ENCODE data around the gene ZNF750.

ZNF750 gene

GRCh38 chr17:82799591-82799990, 40.2 kb downstream of the ZNF750 start:
- in situ Hi-C loops (cut with MboI; ENCODE audit: low sequenced_read_pairs): no loop called here

- in situ Hi-C loops (cut with MboI; ENCODE audit: low sequenced_read_pairs): no loop called here
Measured at GRCh38 chr17:82798752-82799151, 41.1 kb downstream of the ZNF750 start.

- in situ Hi-C loops (cut with MboI; ENCODE audit: low sequenced_read_pairs): no loop called here
Measured at GRCh38 chr17:82797061-82797460, 42.8 kb downstream of the ZNF750 start.

GRCh38 chr17:82795615-82796014, 44.2 kb downstream of the ZNF750 start:
- in situ Hi-C loops (cut with MboI; ENCODE audit: low sequenced_read_pairs): no loop called here

GRCh38 chr17:82794781-82795482, 44.9 kb downstream of the ZNF750 start:
- in situ Hi-C loops (cut with MboI; ENCODE audit: low sequenced_read_pairs): no loop called here

GRCh38 chr17:82793974-82794630, 45.7 kb downstream of the ZNF750 start:
- in situ Hi-C loops (cut with MboI; ENCODE audit: low sequenced_read_pairs): no loop called here

GRCh38 chr17:82791532-82791931, 48.3 kb downstream of the ZNF750 start:
- in situ Hi-C loops (cut with MboI; ENCODE audit: low sequenced_read_pairs): no loop called here

GRCh38 chr17:82790391-82790790, 49.4 kb downstream of the ZNF750 start:
- in situ Hi-C loops (cut with MboI; ENCODE audit: low sequenced_read_pairs): no loop called here

- in situ Hi-C loops (cut with MboI; ENCODE audit: low sequenced_read_pairs): loop anchor here (10.0 kb wide), 1 partner anchor 125 kb away; no protein-coding TSS in a partner anchor
Measured at GRCh38 chr17:82789806-82790205, 50.0 kb downstream of the ZNF750 start.

- in situ Hi-C loops (cut with MboI; ENCODE audit: low sequenced_read_pairs): loop anchor here (10.0 kb wide), 1 partner anchor 126 kb away; no protein-coding TSS in a partner anchor
Measured at GRCh38 chr17:82789051-82789592, 50.7 kb downstream of the ZNF750 start.

- in situ Hi-C loops (cut with MboI; ENCODE audit: low sequenced_read_pairs): loop anchor here (10.0 kb wide), 1 partner anchor 126 kb away; no protein-coding TSS in a partner anchor
Measured at GRCh38 chr17:82788206-82789001, 51.4 kb downstream of the ZNF750 start.

- in situ Hi-C loops (cut with MboI; ENCODE audit: low sequenced_read_pairs): loop anchor here (10.0 kb wide), 1 partner anchor 128 kb away; no protein-coding TSS in a partner anchor
Measured at GRCh38 chr17:82787081-82787848, 52.6 kb downstream of the ZNF750 start.

- in situ Hi-C loops (cut with MboI; ENCODE audit: low sequenced_read_pairs): loop anchor here (10.0 kb wide), 1 partner anchor 128 kb away; no protein-coding TSS in a partner anchor
Measured at GRCh38 chr17:82786427-82786826, 53.4 kb downstream of the ZNF750 start.

- in situ Hi-C loops (cut with MboI; ENCODE audit: low sequenced_read_pairs): loop anchor here (10.0 kb wide), 1 partner anchor 129 kb away; no protein-coding TSS in a partner anchor
Measured at GRCh38 chr17:82785581-82785980, 54.2 kb downstream of the ZNF750 start.

GRCh38 chr17:82783498-82783897, 56.3 kb downstream of the ZNF750 start:
- in situ Hi-C loops (cut with MboI; ENCODE audit: low sequenced_read_pairs): loop anchor here (10.0 kb wide), 1 partner anchor 131 kb away; no protein-coding TSS in a partner anchor

- in situ Hi-C loops (cut with MboI; ENCODE audit: low sequenced_read_pairs): loop anchor here (10.0 kb wide), 1 partner anchor 132 kb away; no protein-coding TSS in a partner anchor
Measured at GRCh38 chr17:82782657-82783207, 57.1 kb downstream of the ZNF750 start.

- in situ Hi-C loops (cut with MboI; ENCODE audit: low sequenced_read_pairs): loop anchor here (10.0 kb wide), 1 partner anchor 133 kb away; no protein-coding TSS in a partner anchor
Measured at GRCh38 chr17:82781894-82782274, 57.9 kb downstream of the ZNF750 start.

GRCh38 chr17:82780971-82781893, 58.6 kb downstream of the ZNF750 start:
- in situ Hi-C loops (cut with MboI; ENCODE audit: low sequenced_read_pairs): loop anchor here (10.0 kb wide), 1 partner anchor 134 kb away; no protein-coding TSS in a partner anchor
